Natural killer cell treated with Interleukin-12 subunit alpha and Interleukin-12 subunit beta and Interleukin-15 and Interleukin-18, amount 100 ng/mL, for 72 hours (primary cell): ENCODE measurements around the gene PPP3R2. TPM values are rescaled to one million over a fixed set of nuclear protein-coding genes. Genes with fewer than 3 reads are reported as not detected.

ENCODE experiments used
- ATAC-seq, 2 donors: fragments of 150-1000 bp; cut with Tn5 transposase in 1 of 2; sonication (Bioruptor Pico), chemical (Tn5 transposase) in 1 of 2; 2 replicates each; pipeline ENCODE4 v1.10.0; 2021
- DNase-seq: peaks from one replicate; pipeline ENCODE4 v3.0.0; 2022; ENCODE audit warnings: low spot score
- H3K27ac Mint-ChIP-seq, 2 donors: 1 replicate in 1 of 2; 2 replicates in 1 of 2; pipeline ENCODE4 v1.8.0; 2022; ENCODE audit warnings: mixed read lengths in 2 of 2, mild to moderate bottlenecking in 1 of 2, moderate library complexity in 1 of 2
- H3K27me3 Mint-ChIP-seq, 2 donors: 1 replicate in 1 of 2; 2 replicates in 1 of 2; pipeline ENCODE4 v1.8.0; 2022; ENCODE audit warnings: mixed read lengths in 2 of 2
- H3K36me3 Mint-ChIP-seq: one replicate; pipeline ENCODE4 v1.8.0; 2022; ENCODE audit warnings: mixed read lengths
- H3K4me1 Mint-ChIP-seq, 2 donors: 1 replicate in 1 of 2; 2 replicates in 1 of 2; pipeline ENCODE4 v1.8.0; 2022; ENCODE audit warnings: low read depth in 2 of 2, mixed read lengths in 2 of 2, mild to moderate bottlenecking in 1 of 2
- H3K4me3 Mint-ChIP-seq: one replicate; pipeline ENCODE4 v1.8.0; 2022; ENCODE audit warnings: mixed read lengths
- H3K9me3 Mint-ChIP-seq: 2 replicates; pipeline ENCODE4 v1.8.0; 2022; ENCODE audit warnings: mixed read lengths
- total RNA-seq, 2 donors: library from RNA; stranded (reverse); gene quantifications; one replicate each; pipeline ENCODE4 v1.2.3, GENCODE V29; 2022

PPP3R2 gene, protein sequence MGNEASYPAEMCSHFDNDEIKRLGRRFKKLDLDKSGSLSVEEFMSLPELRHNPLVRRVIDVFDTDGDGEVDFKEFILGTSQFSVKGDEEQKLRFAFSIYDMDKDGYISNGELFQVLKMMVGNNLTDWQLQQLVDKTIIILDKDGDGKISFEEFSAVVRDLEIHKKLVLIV
- total RNA-seq = not detected

- H3K36me3 Mint-ChIP-seq = no peaks in the 10 kb centered on the region
- H3K9me3 Mint-ChIP-seq = no peaks in the 10 kb centered on the region
- ATAC-seq (no peak), DNase-seq (no peak)
- H3K27ac Mint-ChIP-seq = no peak within 1 kb of the TSS
- no peaks in the 10 kb centered on the region for H3K4me1 Mint-ChIP-seq
- no peak within 1 kb of the TSS for H3K4me3 Mint-ChIP-seq
- peaks cover 0 to 13% of the 10 kb centered on the region in 2 donors for H3K27me3 Mint-ChIP-seq
Measured at GRCh38 chr9:101594796-101595195, at the start of gene PPP3R2. Gene PPP3R2 (minus strand): TSS chr9:101594969. CDS start chr9:101594921, 48 bp downstream.

DNA sequence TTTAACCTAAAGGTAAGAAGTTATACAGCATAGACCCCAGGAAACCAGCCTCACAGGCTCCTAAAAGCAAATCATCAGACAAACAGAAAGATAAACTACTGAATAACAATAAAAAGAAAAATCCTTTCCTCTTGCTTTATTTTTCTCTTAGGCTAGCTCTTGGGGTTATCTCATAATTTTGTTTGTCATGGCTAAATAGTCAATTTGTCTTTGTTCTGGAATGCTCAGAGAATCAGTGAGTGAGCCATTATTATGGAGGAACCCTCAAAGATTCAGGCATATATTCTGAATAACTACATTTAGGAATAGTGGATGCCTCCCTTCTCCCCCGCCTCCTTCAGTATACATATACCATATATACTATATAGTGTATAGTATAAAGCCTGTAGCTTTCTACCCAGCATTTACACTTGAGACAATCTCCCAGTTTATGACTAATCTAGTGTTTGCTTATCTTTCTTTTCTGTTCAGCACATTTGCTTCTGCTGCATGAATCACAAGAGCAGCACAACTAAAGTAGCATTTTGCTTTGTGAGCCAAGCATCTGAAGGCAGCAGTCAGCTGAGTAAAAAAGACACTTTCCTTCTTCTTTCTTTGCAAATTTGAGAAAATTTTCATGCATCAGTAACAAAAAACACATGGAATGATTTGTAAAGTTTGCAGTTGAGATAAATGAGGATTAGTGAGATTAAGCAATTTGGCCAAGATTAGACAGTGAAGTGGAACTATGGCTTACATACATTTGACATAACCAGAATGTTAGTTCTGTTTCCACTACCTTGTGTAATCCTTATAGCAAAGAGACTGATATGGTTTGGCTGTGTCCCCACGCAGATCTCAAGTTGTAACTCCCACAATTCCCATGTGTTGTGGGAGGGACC, 45.3 kb upstream of the PPP3R2 start:
- H3K27ac Mint-ChIP-seq = no peak overlapping the region
- peaks cover 3% of the 10 kb centered on the region for H3K9me3 Mint-ChIP-seq
- no peaks in the 10 kb centered on the region for H3K27me3 Mint-ChIP-seq
- ATAC-seq (no peak), DNase-seq (no peak)
- H3K4me1 Mint-ChIP-seq = no peaks in the 10 kb centered on the region
- no peaks in the 10 kb centered on the region for H3K36me3 Mint-ChIP-seq
- no peak overlapping the region for H3K4me3 Mint-ChIP-seq

DNA sequence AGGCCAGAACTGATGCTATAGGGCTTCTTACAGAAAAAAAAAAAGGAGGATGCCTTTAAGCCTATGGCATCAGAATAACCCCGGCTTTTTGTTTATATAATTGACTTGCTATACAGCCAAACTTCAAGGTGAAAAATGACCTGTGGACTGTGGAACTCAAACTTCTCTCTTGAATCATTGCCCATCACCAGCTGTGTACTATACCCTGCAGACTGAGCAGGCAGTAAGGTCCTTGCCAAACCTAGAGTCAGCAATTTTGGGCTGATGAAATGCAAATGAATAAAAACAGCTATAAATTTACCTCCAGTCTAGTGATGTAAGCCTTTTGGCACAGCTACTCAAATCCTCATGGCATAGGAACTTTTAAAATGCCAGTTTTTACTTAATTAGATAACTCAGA, 44.5 kb upstream of the PPP3R2 start:
- Mint-ChIP-seq H3K36me3 (no peaks in the 10 kb centered on the region), H3K27me3 (no peaks in the 10 kb centered on the region), H3K9me3 (peaks cover 2% of the 10 kb centered on the region), H3K27ac (no peak overlapping the region), H3K4me1 (no peaks in the 10 kb centered on the region), H3K4me3 (no peak overlapping the region)
- DNase-seq (no peak), ATAC-seq (no peak)

DNA sequence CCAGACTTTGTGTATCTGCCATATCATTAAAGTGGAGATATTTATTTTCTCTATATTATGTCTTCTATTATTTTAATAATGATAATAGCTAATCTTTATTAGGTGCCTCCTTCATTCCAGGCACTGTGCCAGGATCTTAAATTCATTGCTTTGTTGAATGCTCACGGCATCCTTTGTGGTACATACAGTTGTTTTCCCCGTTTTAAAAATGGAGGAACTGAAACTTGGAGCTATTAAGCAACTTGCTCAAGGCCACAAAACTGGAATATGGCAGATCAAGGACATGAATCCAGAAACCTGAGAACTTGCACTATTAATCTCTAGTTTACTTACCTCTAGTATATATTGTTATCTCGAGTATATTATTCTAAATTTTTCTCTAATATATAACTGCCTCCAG, 41.5 kb upstream of the PPP3R2 start:
- DNase-seq = no peak
- no peaks in the 10 kb centered on the region for H3K36me3 Mint-ChIP-seq
- H3K27ac Mint-ChIP-seq = no peak overlapping the region
- ATAC-seq = no peak
- H3K27me3 Mint-ChIP-seq = no peaks in the 10 kb centered on the region
- peaks cover 2% of the 10 kb centered on the region for H3K9me3 Mint-ChIP-seq
- H3K4me3 Mint-ChIP-seq = no peak overlapping the region
- H3K4me1 Mint-ChIP-seq = no peaks in the 10 kb centered on the region

- H3K9me3 Mint-ChIP-seq = peaks cover 2% of the 10 kb centered on the region
- DNase-seq (no peak), ATAC-seq (no peak)
- no peaks in the 10 kb centered on the region for H3K36me3 Mint-ChIP-seq
- no peak overlapping the region for H3K4me3 Mint-ChIP-seq
- no peaks in the 10 kb centered on the region for H3K4me1 Mint-ChIP-seq
- no peaks in the 10 kb centered on the region for H3K27me3 Mint-ChIP-seq
- H3K27ac Mint-ChIP-seq = no peak overlapping the region
Measured at GRCh38 chr9:101635473-101635872, 40.7 kb upstream of the PPP3R2 start.

- Mint-ChIP-seq H3K36me3 (no peaks in the 10 kb centered on the region), H3K4me3 (no peak overlapping the region), H3K27me3 (no peaks in the 10 kb centered on the region), H3K27ac (no peak overlapping the region), H3K9me3 (peaks cover 2% of the 10 kb centered on the region), H3K4me1 (no peaks in the 10 kb centered on the region)
- DNase-seq = no peak
- ATAC-seq = no peak
Measured at GRCh38 chr9:101634741-101635409, 40.1 kb upstream of the PPP3R2 start.

DNA sequence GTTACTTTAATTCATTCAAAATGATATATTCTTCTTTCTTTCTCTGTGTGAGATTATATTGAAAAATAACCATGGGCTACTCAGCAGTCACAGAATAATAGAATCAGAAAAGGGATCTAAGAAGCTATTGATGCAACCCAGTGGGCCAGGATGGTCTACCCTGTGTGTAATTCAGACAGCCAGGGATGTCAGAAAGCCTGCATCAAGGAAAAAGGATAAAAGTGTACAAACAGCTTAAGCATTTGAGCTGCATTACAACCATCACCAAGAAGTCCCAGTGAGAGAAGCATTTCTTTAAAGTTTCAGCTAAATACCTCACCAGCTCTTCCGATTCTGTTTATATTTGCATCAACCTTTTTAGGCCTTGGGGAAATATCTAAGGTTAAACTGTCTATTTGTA, 37.8 kb upstream of the PPP3R2 start:
- peaks cover 4% of the 10 kb centered on the region for H3K9me3 Mint-ChIP-seq
- ATAC-seq = no peak
- H3K4me3 Mint-ChIP-seq = no peak overlapping the region
- H3K4me1 Mint-ChIP-seq = no peaks in the 10 kb centered on the region
- no peak overlapping the region for H3K27ac Mint-ChIP-seq
- H3K27me3 Mint-ChIP-seq = no peaks in the 10 kb centered on the region
- no peak for DNase-seq
- H3K36me3 Mint-ChIP-seq = no peaks in the 10 kb centered on the region

DNA sequence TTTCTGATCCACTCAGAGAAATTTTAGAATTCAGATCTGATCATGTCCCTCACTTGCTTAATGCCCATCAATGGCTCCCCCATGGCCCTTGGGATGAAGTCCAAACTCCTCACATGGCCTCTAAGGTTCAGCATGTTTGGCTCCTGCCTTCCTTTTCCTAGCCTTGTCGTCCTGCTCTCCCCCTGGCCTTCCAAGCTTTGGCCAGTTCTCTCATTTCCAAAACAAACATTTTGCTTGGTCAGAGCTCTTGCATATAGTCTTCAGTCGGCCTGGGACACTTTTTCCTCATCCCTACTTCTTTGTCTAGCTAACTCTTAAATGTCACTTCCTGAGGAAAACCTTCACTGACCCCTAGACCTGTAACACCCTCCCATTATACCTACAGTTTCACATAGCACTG, 37.1 kb upstream of the PPP3R2 start:
- H3K27me3 Mint-ChIP-seq = no peaks in the 10 kb centered on the region
- DNase-seq (no peak), ATAC-seq (no peak)
- no peaks in the 10 kb centered on the region for H3K4me1 Mint-ChIP-seq
- no peak overlapping the region for H3K4me3 Mint-ChIP-seq
- peaks cover 4% of the 10 kb centered on the region for H3K9me3 Mint-ChIP-seq
- H3K36me3 Mint-ChIP-seq = no peaks in the 10 kb centered on the region
- H3K27ac Mint-ChIP-seq = no peak overlapping the region

DNA sequence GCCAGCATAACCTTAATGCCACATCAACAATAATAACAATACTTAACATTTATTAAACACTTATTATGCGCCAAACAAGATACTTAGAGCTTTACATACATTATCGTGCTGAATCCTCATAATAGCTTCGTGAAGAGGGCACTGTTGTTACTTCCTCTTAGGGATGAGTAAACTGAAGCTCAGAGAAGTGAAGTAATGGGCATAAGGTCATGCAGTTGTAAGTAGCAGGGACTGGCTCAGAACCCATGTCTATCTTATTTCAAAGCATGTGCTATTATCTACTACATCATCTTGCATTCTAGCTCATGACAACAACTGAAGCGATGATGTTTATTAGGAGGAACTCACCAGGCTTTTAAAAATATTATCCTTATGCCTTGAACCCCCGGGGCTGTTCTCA, 34.9 kb upstream of the PPP3R2 start:
- Mint-ChIP-seq H3K9me3 (peaks cover 4% of the 10 kb centered on the region), H3K27me3 (no peaks in the 10 kb centered on the region), H3K27ac (no peak overlapping the region), H3K36me3 (no peaks in the 10 kb centered on the region), H3K4me1 (peaks cover 4 to 6% of the 10 kb centered on the region in 2 donors), H3K4me3 (no peak overlapping the region)
- ATAC-seq (no peak), DNase-seq (no peak)

DNA sequence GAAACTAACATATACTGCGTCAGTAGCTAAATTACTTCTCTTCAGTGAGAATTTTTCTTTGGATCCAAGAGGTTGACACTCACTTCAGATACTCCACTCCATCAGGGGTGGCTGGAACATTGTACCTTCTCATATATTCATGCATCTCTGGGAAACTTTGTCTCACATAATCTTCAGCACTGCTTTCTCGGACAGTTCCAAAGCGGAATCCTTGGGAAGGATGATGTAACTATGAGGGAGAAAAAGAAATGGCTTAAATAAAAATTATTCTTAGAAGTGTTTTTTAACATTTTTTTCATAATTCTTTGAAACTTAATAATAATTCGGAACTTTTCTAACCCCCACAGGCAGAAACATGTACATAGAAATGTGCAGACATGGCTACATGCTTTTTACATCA, 33.4 kb upstream of the PPP3R2 start:
- no peak for ATAC-seq
- no peak for DNase-seq
- H3K4me1 Mint-ChIP-seq = peaks cover 4 to 6% of the 10 kb centered on the region in 2 donors
- no peak overlapping the region for H3K4me3 Mint-ChIP-seq
- no peaks in the 10 kb centered on the region for H3K27me3 Mint-ChIP-seq
- peaks cover 4% of the 10 kb centered on the region for H3K9me3 Mint-ChIP-seq
- H3K27ac Mint-ChIP-seq = no peak overlapping the region
- H3K36me3 Mint-ChIP-seq = no peaks in the 10 kb centered on the region

DNA sequence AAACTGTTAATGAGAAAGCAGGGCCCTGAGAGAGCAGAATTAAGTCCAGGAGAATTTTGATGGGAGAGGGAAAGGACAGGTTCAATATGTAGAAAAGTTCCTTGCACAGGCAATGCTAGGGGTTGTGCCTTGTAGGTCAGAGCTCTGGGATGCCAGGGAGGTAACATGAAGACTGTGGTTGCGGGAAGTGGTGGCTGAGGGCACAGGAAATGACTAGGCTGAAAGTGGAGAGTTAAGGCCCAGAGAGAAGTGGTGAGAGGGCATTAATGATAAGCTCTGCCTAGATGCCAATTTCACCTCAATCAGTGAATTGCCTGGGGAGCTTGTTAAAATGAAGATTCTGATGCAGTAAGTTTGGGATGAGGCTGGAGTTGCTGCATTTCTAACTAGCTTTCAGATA, 31.5 kb upstream of the PPP3R2 start:
- Mint-ChIP-seq H3K27ac (no peak overlapping the region), H3K36me3 (no peaks in the 10 kb centered on the region), H3K4me3 (peak overlapping the region; percentile 18), H3K4me1 (peaks cover 4 to 6% of the 10 kb centered on the region in 2 donors), H3K27me3 (no peaks in the 10 kb centered on the region), H3K9me3 (peaks cover 4% of the 10 kb centered on the region)
- ATAC-seq (no peak), DNase-seq (no peak)

- no peaks in the 10 kb centered on the region for H3K27me3 Mint-ChIP-seq
- H3K4me3 Mint-ChIP-seq = peak overlapping the region; percentile 18
- peaks cover 4 to 6% of the 10 kb centered on the region in 2 donors for H3K4me1 Mint-ChIP-seq
- H3K27ac Mint-ChIP-seq = no peak overlapping the region
- H3K9me3 Mint-ChIP-seq = peaks cover 4% of the 10 kb centered on the region
- ATAC-seq (no peak), DNase-seq (no peak)
- H3K36me3 Mint-ChIP-seq = no peaks in the 10 kb centered on the region
Measured at GRCh38 chr9:101625876-101626275, 31.1 kb upstream of the PPP3R2 start.

DNA sequence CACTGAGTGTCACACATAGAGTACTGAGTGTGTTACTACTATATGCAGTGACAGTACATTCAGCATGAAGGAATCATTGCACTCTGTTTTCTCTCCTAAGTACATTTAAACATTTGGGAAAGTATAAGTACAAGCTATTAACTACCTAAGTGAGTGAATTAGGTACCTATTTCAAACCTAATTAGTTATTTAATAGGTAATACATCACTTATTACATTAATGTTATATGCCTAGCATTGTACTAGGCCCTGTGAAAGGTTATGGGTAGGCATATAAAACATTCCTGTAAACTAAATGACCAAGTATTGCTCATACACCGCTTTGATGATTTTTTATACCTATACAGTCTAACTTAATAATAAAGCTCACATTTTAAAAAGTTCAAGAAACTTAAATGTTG, 25.7 kb upstream of the PPP3R2 start:
- H3K4me1 Mint-ChIP-seq = no peaks in the 10 kb centered on the region
- ATAC-seq (no peak), DNase-seq (no peak)
- H3K9me3 Mint-ChIP-seq = no peaks in the 10 kb centered on the region
- no peak overlapping the region for H3K4me3 Mint-ChIP-seq
- no peaks in the 10 kb centered on the region for H3K36me3 Mint-ChIP-seq
- H3K27ac Mint-ChIP-seq = no peak overlapping the region
- no peaks in the 10 kb centered on the region for H3K27me3 Mint-ChIP-seq

GRCh38 chr9:101618698-101619097, 23.9 kb upstream of the PPP3R2 start:
- H3K27ac Mint-ChIP-seq = no peak overlapping the region
- peak in 1 of 2 donors; percentile 57 for ATAC-seq

More at GRCh38 chr9:101618698-101619097, 23.9 kb upstream of the PPP3R2 start:
- H3K4me3 Mint-ChIP-seq = no peak overlapping the region
- H3K27me3 Mint-ChIP-seq = no peaks in the 10 kb centered on the region
- no peak for DNase-seq
- H3K36me3 Mint-ChIP-seq = no peaks in the 10 kb centered on the region
- H3K9me3 Mint-ChIP-seq = no peaks in the 10 kb centered on the region
- H3K4me1 Mint-ChIP-seq = no peaks in the 10 kb centered on the region
